ENCODE measurements around the gene NIN.

NIN gene

GRCh38 chr14:50786751-50787464 is 44.1 kb downstream of the NIN start:
- no peak for DNase-seq

GRCh38 chr14:50785457-50786063 is 45.4 kb downstream of the NIN start:
- no peak for DNase-seq

- DNase-seq = no peak
Measured at GRCh38 chr14:50784683-50785456, 46.1 kb downstream of the NIN start.

GRCh38 chr14:50783563-50783962 is 47.4 kb downstream of the NIN start:
- no peak for DNase-seq

GRCh38 chr14:50780393-50780792 is 50.6 kb downstream of the NIN start:
- DNase-seq = no peak

GRCh38 chr14:50778721-50779483 is 52.1 kb downstream of the NIN start:
- DNase-seq = no peak

- no peak for DNase-seq
Measured at GRCh38 chr14:50776522-50776921, 54.4 kb downstream of the NIN start.

- no peak for DNase-seq
Measured at GRCh38 chr14:50775357-50775756, 55.6 kb downstream of the NIN start.

- no peak for DNase-seq
Measured at GRCh38 chr14:50774542-50775267, 56.3 kb downstream of the NIN start.

- DNase-seq = no peak
Measured at GRCh38 chr14:50773632-50774541, 57.1 kb downstream of the NIN start.

GRCh38 chr14:50772412-50772811 is 58.5 kb downstream of the NIN start:
- no peak for DNase-seq

GRCh38 chr14:50770586-50770985 is 60.4 kb downstream of the NIN start:
- DNase-seq = no peak

- DNase-seq = no peak
Measured at GRCh38 chr14:50769863-50770500, 61.0 kb downstream of the NIN start.

- DNase-seq = no peak
Measured at GRCh38 chr14:50768680-50769079, 62.3 kb downstream of the NIN start.

GRCh38 chr14:50766338-50766886 is 64.5 kb downstream of the NIN start:
- DNase-seq = no peak

- no peak for DNase-seq
Measured at GRCh38 chr14:50763382-50764007, 67.5 kb downstream of the NIN start.

GRCh38 chr14:50762931-50763300 is 68.0 kb downstream of the NIN start:
- DNase-seq = no peak

- no peak for DNase-seq
Measured at GRCh38 chr14:50762001-50762930, 68.7 kb downstream of the NIN start.

Data from GOT3 (cell line).